ENCODE data around the gene SH2D4B.

DNA sequence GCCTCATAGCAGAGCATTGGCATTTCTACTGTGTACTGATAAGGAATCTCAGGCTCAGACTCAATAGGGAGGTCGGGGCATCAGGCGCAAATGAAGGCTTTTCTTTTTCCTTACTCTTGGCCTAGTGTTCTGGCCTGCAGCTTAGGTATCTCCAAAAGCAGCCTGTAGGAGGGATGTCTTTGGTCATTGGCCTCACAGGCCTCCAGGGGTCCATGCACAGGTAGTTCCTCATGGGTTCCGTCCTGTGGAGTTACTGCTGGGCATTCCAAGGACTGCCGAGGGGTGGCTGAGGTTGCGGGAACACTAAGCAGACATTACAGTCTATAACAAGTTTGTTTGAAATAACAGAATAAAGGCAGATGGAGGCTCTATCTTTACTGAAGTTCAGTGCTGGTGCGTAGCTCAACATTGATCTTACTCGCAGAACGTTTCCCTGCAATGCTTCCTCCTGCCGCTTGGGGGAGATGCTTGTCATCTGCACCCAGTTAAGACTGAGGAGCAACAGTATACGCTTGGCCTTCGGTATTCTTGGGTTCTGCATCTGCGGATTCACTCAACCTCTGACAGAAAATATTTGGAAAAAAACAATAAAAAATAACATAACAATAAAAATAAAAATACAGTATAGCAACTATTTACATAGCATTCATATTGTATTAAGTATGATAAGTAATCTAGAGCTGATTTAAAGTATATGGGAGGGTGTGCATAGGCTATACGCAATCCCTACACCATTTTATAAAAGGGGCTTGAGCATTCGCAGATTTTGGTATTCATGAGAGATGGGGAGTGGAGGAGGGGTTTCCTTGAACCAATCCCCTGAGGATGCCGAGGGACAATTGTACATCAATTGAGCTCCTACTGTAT lies 58.9 kb downstream of the SH2D4B start:
- TF ChIP-seq, protein P1, sequence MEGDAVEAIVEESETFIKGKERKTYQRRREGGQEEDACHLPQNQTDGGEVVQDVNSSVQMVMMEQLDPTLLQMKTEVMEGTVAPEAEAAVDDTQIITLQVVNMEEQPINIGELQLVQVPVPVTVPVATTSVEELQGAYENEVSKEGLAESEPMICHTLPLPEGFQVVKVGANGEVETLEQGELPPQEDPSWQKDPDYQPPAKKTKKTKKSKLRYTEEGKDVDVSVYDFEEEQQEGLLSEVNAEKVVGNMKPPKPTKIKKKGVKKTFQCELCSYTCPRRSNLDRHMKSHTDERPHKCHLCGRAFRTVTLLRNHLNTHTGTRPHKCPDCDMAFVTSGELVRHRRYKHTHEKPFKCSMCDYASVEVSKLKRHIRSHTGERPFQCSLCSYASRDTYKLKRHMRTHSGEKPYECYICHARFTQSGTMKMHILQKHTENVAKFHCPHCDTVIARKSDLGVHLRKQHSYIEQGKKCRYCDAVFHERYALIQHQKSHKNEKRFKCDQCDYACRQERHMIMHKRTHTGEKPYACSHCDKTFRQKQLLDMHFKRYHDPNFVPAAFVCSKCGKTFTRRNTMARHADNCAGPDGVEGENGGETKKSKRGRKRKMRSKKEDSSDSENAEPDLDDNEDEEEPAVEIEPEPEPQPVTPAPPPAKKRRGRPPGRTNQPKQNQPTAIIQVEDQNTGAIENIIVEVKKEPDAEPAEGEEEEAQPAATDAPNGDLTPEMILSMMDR (IDR thresholded peaks at IDR 0.05; ENCODE audit: poor library complexity, severe bottlenecking) = no peak
- no peak for TF ChIP-seq RAD21 (conservative IDR thresholded peaks at IDR 0.05)
